ENCODE data around the gene RPS3. TPM values are rescaled to one million over a fixed set of nuclear protein-coding genes. Genes with fewer than 3 reads are reported as not detected.

The RPS3 gene
- total and polyA plus RNA-seq, 2 experiments from 2014 or later: 1,094 to 1,201 TPM

GRCh38 chr11:75388386-75389275 is 10.7 kb upstream of the RPS3 start:
- Histone ChIP-seq H3K4me1 (ENCODE audit: insufficient read depth) (peaks cover 14% of the 10 kb centered on the region), H2AFZ (peak overlapping the region; percentile 32), H3K27ac (no peak overlapping the region), H3K79me2 (no peaks in the 10 kb centered on the region), H4K20me1 (ENCODE audit: insufficient read depth, poor library complexity, severe bottlenecking) (no peaks in the 10 kb centered on the region), H3K9me2 (replicated peaks; ENCODE audit: insufficient read depth) (no peaks in the 10 kb centered on the region), H3K27me3 (no peaks in the 10 kb centered on the region), H3K4me2 (no peak overlapping the region), H3K36me3 (replicated peaks; ENCODE audit: insufficient read depth, low read depth) (no peaks in the 10 kb centered on the region), H3K4me3 (no peak overlapping the region), H3K9me3 (ENCODE audit: low read depth) (no peaks in the 10 kb centered on the region)
- 30% methylated on average over 9 of the region's 9 CpGs for WGBS (ENCODE audit: low lambda C conversion rate, missing lambda C conversion rate)
- TF ChIP-seq EZH2 (IDR thresholded peaks at IDR 0.05; ENCODE audit: borderline replicate concordance): no peak
- TF ChIP-seq CTCF (IDR thresholded peaks at IDR 0.05; ENCODE audit: poor library complexity): peak; percentile 93
- DNase-seq (ENCODE audit: low spot score): peak; percentile 81

GRCh38 chr11:75389276-75389605 is 10.1 kb upstream of the RPS3 start:
- no peak for TF ChIP-seq CTCF (IDR thresholded peaks at IDR 0.05; ENCODE audit: poor library complexity)
- no peak for TF ChIP-seq EZH2phosphoT487 (IDR thresholded peaks at IDR 0.05; ENCODE audit: low read depth, severe bottlenecking, unreplicated experiment)
- no peak for TF ChIP-seq EZH2 (IDR thresholded peaks at IDR 0.05; ENCODE audit: borderline replicate concordance)
- no peaks in the 10 kb centered on the region for H3K9me2 ChIP-seq (replicated peaks; ENCODE audit: insufficient read depth)
- no peaks in the 10 kb centered on the region for H3K27me3 ChIP-seq
- no peaks in the 10 kb centered on the region for H3K36me3 ChIP-seq (replicated peaks; ENCODE audit: insufficient read depth, low read depth)
- peaks cover 14% of the 10 kb centered on the region for H3K4me1 ChIP-seq (ENCODE audit: insufficient read depth)
- H2AFZ ChIP-seq: no peak overlapping the region
- no peaks in the 10 kb centered on the region for H3K79me2 ChIP-seq
- WGBS (ENCODE audit: low lambda C conversion rate, missing lambda C conversion rate): 75% methylated on average over 11 of the region's 11 CpGs
- H4K20me1 ChIP-seq (ENCODE audit: insufficient read depth, poor library complexity, severe bottlenecking): no peaks in the 10 kb centered on the region
- no peak overlapping the region for H3K4me3 ChIP-seq
- H3K4me2 ChIP-seq: no peak overlapping the region
- H3K27ac ChIP-seq: no peak overlapping the region
- no peak for DNase-seq (ENCODE audit: low spot score)
- no peaks in the 10 kb centered on the region for H3K9me3 ChIP-seq (ENCODE audit: low read depth)

GRCh38 chr11:75389925-75390324 is 9.4 kb upstream of the RPS3 start:
- no peaks in the 10 kb centered on the region for H3K79me2 ChIP-seq
- no peaks in the 10 kb centered on the region for H3K9me3 ChIP-seq (ENCODE audit: low read depth)
- H3K27me3 ChIP-seq: no peaks in the 10 kb centered on the region
- no peak overlapping the region for H2AFZ ChIP-seq
- no peaks in the 10 kb centered on the region for H3K36me3 ChIP-seq (replicated peaks; ENCODE audit: insufficient read depth, low read depth)
- peaks cover 14% of the 10 kb centered on the region for H3K4me1 ChIP-seq (ENCODE audit: insufficient read depth)
- TF ChIP-seq CTCF (IDR thresholded peaks at IDR 0.05; ENCODE audit: poor library complexity) (no peak), EZH2 (IDR thresholded peaks at IDR 0.05; ENCODE audit: borderline replicate concordance) (no peak), EZH2phosphoT487 (IDR thresholded peaks at IDR 0.05; ENCODE audit: low read depth, severe bottlenecking, unreplicated experiment) (no peak)
- no peaks in the 10 kb centered on the region for H3K9me2 ChIP-seq (replicated peaks; ENCODE audit: insufficient read depth)
- H3K4me3 ChIP-seq: no peak overlapping the region
- no peak for DNase-seq (ENCODE audit: low spot score)
- WGBS (ENCODE audit: low lambda C conversion rate, missing lambda C conversion rate): 93% methylated on average over 7 of the region's 7 CpGs
- H4K20me1 ChIP-seq (ENCODE audit: insufficient read depth, poor library complexity, severe bottlenecking): no peaks in the 10 kb centered on the region
- no peak overlapping the region for H3K27ac ChIP-seq
- no peak overlapping the region for H3K4me2 ChIP-seq

Measured in hepatocyte (in vitro differentiated cells).